Measurements from ENCODE around the gene TNRC18.

TNRC18 gene

DNA sequence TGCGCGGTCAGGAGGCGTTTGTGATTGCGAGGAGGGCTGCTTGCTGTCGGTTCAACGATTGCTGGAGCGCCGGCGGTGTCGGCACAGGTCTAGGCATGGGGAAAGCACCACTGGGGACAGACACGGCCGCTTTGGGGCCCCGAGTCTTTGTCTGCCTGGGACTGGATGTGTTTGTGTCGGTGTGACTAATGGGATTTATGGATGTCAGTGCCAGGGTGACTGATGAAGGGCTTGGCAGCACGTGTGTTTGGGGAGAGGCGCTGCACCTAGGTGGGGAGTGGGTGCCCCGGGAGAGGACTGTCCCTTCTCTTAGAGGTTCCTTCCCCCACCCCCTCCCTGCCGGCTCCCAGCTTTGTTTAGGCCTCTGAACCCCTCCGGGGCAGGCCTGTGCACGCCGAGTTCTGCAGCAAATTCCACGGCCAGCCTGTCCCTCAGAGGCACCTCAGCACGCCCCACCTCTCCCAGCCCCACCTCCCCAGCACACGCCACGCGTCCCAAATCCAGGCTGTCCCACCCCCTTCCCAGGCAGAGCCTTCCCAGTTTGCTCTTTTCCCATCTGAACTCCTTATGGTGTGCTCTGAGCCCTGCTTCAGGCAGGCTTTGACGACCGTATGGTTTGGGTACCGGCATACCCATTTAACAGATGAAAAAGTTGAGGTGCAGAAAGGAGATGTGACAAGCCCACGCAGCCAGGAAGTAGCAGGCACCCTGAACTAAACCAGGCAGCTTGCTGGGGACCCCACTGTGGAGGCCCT, 6.4 kb upstream of the TNRC18 start:
- Histone ChIP-seq H3K4me3 (ENCODE audit: low read length, poor library complexity, severe bottlenecking) (peak overlapping the region; percentile 79), H3K4me2 (ENCODE audit: low read depth, low read length, poor library complexity, severe bottlenecking) (peak overlapping the region; percentile 89), H3K4me1 (ENCODE audit: insufficient read depth, low read length, poor library complexity, severe bottlenecking) (peaks cover 21% of the 10 kb centered on the region), H2AFZ (ENCODE audit: low read length) (0 out of 2 replicates have a peak overlapping the region, but pooled peaks have one; percentile 11), H3K9me3 (ENCODE audit: insufficient read depth, low read depth, low read length) (no peaks in the 10 kb centered on the region), H3F3A (ENCODE audit: low read depth) (no peaks in the 10 kb centered on the region), H3K79me2 (ENCODE audit: insufficient read depth, low read length) (peaks cover 80% of the 10 kb centered on the region), H3K9me2 (replicated peaks; ENCODE audit: low read depth, low read length) (no peaks in the 10 kb centered on the region), H3K27me3 (ENCODE audit: insufficient read depth, low read length, poor library complexity, severe bottlenecking) (no peaks in the 10 kb centered on the region), H3K36me3 (ENCODE audit: insufficient read depth, low read length) (no peaks in the 10 kb centered on the region), H4K20me1 (ENCODE audit: insufficient read depth, low read length, poor library complexity, severe bottlenecking) (peaks cover 13% of the 10 kb centered on the region), H3K9ac (ENCODE audit: low read depth, low read length, poor library complexity, severe bottlenecking) (peak overlapping the region; percentile 95)
- no peak for TF ChIP-seq EZH2phosphoT487 (IDR thresholded peaks at IDR 0.05; ENCODE audit: borderline replicate concordance)
- TF ChIP-seq, protein P1, sequence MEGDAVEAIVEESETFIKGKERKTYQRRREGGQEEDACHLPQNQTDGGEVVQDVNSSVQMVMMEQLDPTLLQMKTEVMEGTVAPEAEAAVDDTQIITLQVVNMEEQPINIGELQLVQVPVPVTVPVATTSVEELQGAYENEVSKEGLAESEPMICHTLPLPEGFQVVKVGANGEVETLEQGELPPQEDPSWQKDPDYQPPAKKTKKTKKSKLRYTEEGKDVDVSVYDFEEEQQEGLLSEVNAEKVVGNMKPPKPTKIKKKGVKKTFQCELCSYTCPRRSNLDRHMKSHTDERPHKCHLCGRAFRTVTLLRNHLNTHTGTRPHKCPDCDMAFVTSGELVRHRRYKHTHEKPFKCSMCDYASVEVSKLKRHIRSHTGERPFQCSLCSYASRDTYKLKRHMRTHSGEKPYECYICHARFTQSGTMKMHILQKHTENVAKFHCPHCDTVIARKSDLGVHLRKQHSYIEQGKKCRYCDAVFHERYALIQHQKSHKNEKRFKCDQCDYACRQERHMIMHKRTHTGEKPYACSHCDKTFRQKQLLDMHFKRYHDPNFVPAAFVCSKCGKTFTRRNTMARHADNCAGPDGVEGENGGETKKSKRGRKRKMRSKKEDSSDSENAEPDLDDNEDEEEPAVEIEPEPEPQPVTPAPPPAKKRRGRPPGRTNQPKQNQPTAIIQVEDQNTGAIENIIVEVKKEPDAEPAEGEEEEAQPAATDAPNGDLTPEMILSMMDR (conservative IDR thresholded peaks at IDR 0.05; ENCODE audit: low read length), result no peak

DNA sequence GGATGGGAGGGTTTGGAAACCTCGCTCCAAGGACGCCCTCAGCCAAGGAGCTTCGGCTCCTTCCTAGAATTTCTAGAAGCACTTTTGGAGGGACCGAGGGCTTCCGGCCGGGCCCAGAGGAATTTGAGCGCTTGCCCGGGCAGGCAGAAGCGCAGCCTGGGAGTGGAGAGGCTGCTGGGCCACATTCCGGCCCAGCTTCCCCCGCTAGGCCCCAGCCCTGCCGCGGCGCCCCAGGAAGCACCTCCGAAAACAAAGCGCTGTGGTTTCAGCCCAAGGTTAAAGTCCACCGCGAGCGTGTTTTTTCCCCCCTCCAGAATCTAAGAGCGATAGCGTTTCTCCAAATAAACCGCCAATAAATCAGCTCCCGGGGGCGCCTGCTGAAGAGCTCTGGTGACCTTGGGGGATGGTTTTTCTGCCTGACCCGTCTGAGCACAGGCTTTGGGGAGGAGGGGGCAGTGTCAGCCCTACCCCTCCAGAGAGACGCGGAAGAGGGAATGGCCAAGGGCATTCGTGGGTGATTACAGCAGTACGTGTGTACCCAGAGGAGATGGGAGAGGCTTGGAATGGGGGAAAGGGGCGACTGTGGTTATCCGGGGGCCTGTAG, 5.7 kb upstream of the TNRC18 start:
- TF ChIP-seq, protein P1 (conservative IDR thresholded peaks at IDR 0.05; ENCODE audit: low read length), result no peak
- no peak for TF ChIP-seq EZH2phosphoT487 (IDR thresholded peaks at IDR 0.05; ENCODE audit: borderline replicate concordance)
- Histone ChIP-seq H3K9me2 (replicated peaks; ENCODE audit: low read depth, low read length) (no peaks in the 10 kb centered on the region), H3K27me3 (ENCODE audit: insufficient read depth, low read length, poor library complexity, severe bottlenecking) (no peaks in the 10 kb centered on the region), H3K4me1 (ENCODE audit: insufficient read depth, low read length, poor library complexity, severe bottlenecking) (peaks cover 27% of the 10 kb centered on the region), H4K20me1 (ENCODE audit: insufficient read depth, low read length, poor library complexity, severe bottlenecking) (peaks cover 13% of the 10 kb centered on the region), H3K79me2 (ENCODE audit: insufficient read depth, low read length) (peaks cover 87% of the 10 kb centered on the region), H2AFZ (ENCODE audit: low read length) (0 out of 2 replicates have a peak overlapping the region, but pooled peaks have one; percentile 11), H3K36me3 (ENCODE audit: insufficient read depth, low read length) (no peaks in the 10 kb centered on the region), H3K9ac (ENCODE audit: low read depth, low read length, poor library complexity, severe bottlenecking) (peak overlapping the region; percentile 95), H3K4me2 (ENCODE audit: low read depth, low read length, poor library complexity, severe bottlenecking) (peak overlapping the region; percentile 89), H3K4me3 (ENCODE audit: low read length, poor library complexity, severe bottlenecking) (peak overlapping the region; percentile 79), H3K9me3 (ENCODE audit: insufficient read depth, low read depth, low read length) (no peaks in the 10 kb centered on the region), H3F3A (ENCODE audit: low read depth) (no peaks in the 10 kb centered on the region)

DNA sequence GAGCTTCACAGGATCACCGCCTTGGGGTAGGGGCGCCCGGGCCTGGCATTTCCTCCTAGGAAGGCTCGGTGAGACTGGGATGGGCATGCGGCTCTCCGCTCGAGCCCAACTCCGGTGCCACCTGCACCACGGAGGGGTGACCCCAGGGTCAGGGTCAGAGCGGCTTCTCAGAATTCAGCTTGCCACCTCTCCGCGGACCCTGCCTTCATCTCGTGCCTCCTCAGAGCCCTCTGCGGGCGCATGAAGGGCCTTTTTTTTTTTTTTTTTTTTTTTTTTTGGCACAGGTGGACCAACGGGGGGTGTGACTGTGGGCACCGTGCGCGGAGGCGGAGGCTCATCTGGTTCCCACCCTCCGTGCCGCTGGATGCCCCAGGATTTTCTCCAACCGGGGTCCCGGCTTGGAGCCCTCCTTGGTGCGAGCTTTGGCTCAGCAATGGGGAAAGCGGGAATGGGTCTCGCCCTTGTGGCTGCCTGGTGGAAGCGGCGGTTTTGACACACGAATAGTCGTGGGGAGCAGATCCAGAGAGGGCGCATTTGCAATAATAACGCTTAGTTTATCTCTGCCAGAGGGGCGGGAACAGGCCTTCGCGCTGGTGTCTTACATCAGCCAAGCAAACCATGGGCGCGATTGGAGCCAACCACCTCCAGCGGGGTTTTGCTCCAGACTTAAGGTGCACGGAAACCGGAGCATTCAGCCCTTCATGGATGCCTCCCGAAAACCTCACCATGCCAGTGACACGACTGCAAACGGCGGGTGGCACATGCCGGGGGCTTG, 5.0 kb upstream of the TNRC18 start:
- Histone ChIP-seq H3K36me3 (ENCODE audit: insufficient read depth, low read length) (no peaks in the 10 kb centered on the region), H3K27me3 (ENCODE audit: insufficient read depth, low read length, poor library complexity, severe bottlenecking) (no peaks in the 10 kb centered on the region), H3K9me3 (ENCODE audit: insufficient read depth, low read depth, low read length) (no peaks in the 10 kb centered on the region), H3K4me1 (ENCODE audit: insufficient read depth, low read length, poor library complexity, severe bottlenecking) (peaks cover 29% of the 10 kb centered on the region), H4K20me1 (ENCODE audit: insufficient read depth, low read length, poor library complexity, severe bottlenecking) (peaks cover 13% of the 10 kb centered on the region), H3K79me2 (ENCODE audit: insufficient read depth, low read length) (peaks cover 90% of the 10 kb centered on the region), H3K4me3 (ENCODE audit: low read length, poor library complexity, severe bottlenecking) (peak overlapping the region; percentile 79), H3K9me2 (replicated peaks; ENCODE audit: low read depth, low read length) (no peaks in the 10 kb centered on the region), H3F3A (ENCODE audit: low read depth) (no peaks in the 10 kb centered on the region), H3K9ac (ENCODE audit: low read depth, low read length, poor library complexity, severe bottlenecking) (peak overlapping the region; percentile 95), H3K4me2 (ENCODE audit: low read depth, low read length, poor library complexity, severe bottlenecking) (peak overlapping the region; percentile 89), H2AFZ (ENCODE audit: low read length) (0 out of 2 replicates have a peak overlapping the region, but pooled peaks have one; percentile 11)
- TF ChIP-seq, protein P1 (conservative IDR thresholded peaks at IDR 0.05; ENCODE audit: low read length), result peak; percentile 29; the same call in 1 of the 2 replicates
- TF ChIP-seq EZH2phosphoT487 (IDR thresholded peaks at IDR 0.05; ENCODE audit: borderline replicate concordance), result no peak
